ENCODE results near the gene ELMO3.

GRCh38 chr16:67199808-67200198 lies 872 bp downstream of the ELMO3 start:
- no peak for TF ChIP-seq CTCF (CRISPR knock-in tag; IDR thresholded peaks at IDR 0.05)
- TF ChIP-seq ZNF547 (CRISPR knock-in tag; IDR thresholded peaks at IDR 0.05): no peak
- TF ChIP-seq NKX3-1 (CRISPR knock-in tag; IDR thresholded peaks at IDR 0.05): no peak
- no peak for TF ChIP-seq ZSCAN20 (CRISPR knock-in tag; IDR thresholded peaks at IDR 0.05; ENCODE audit: borderline replicate concordance)
- TF ChIP-seq RBM22 (optimal IDR thresholded peaks at IDR 0.05; ENCODE audit: low read length): no peak
- no peak for TF ChIP-seq JUND (CRISPR knock-in tag; IDR thresholded peaks at IDR 0.05)
- TF ChIP-seq EZH2 (conservative IDR thresholded peaks at IDR 0.05; ENCODE audit: low read depth, low read length): no peak
- no peak for TF ChIP-seq ZNF264 (CRISPR knock-in tag; IDR thresholded peaks at IDR 0.05)
- TF ChIP-seq MXD4 (CRISPR knock-in tag; IDR thresholded peaks at IDR 0.05): no peak
- no peak for TF ChIP-seq ZNF446 (CRISPR knock-in tag; IDR thresholded peaks at IDR 0.05)
- no peak for TF ChIP-seq KDM5A (IDR thresholded peaks at IDR 0.05; ENCODE audit: borderline replicate concordance, low read length)
- no peak for TF ChIP-seq NR1H2 (CRISPR knock-in tag; IDR thresholded peaks at IDR 0.05; ENCODE audit: borderline replicate concordance, low read depth)
- no peak for TF ChIP-seq SNAPC2 (CRISPR knock-in tag; IDR thresholded peaks at IDR 0.05)
- no peak for TF ChIP-seq STAT6 (CRISPR knock-in tag; IDR thresholded peaks at IDR 0.05; ENCODE audit: borderline replicate concordance)

Data from HepG2 (cell line).